Measurements from ENCODE around the gene LAMA2.

The LAMA2 gene

DNA sequence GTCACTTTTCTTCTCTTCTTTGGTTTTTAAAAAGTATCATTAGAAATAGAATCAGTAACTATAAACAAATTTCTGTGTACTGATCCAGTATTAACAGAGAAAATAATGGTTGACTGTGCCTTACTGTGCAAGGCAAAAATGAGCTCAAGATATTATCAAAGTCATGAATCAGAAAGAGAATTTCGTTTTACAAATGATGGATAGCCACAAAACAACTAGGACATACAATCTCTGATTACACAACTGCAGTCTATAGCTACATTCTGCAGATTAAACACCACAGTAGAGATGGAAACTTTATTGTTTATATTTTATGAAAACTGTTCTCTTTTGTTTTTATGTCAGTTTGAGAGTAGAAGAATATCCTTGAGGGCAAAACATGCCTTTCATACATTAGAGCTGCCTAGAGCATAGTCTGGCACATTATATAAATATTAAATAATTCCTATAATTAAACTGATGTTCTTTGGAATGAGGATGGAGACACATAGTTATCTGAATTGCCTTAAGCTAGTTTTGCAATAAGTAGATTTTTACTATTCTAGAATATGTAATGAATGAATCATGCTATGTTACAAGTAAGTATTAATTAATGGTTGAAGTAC is 333.1 kb downstream of the LAMA2 start:
- DNase-seq (ENCODE audit: low spot score): no peak

GRCh38 chr6:129217701-129218100 is 334.8 kb downstream of the LAMA2 start:
- DNase-seq (ENCODE audit: low spot score): no peak

- no peak for DNase-seq (ENCODE audit: low spot score)
Observed at GRCh38 chr6:129233458-129234134, 350.7 kb downstream of the LAMA2 start.

- no peak for DNase-seq (ENCODE audit: low spot score)
Observed at GRCh38 chr6:129235167-129236000, 352.4 kb downstream of the LAMA2 start.

DNA sequence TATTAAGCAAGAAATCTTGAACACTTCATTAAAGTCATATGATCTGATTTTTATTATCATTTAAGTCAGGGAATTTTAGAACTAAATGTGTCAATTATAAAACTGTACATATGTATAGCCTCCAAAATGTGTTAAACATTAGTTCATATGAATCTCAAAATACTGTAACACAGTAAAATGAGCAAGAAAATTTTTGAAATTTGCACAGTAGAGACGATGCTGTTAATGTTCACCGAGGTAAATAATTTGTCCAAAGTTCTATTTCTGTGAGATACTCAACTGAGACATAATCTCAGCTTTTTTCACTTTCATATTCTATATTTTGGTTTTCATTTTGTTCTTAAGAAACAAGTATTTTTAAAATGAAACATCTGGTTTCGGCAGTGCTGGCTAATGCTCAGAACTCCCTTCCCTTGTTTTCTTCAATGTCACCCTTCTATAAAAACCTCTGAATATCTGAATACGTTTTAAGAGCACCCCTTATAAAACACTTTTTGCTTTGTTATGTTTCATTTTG is 353.1 kb downstream of the LAMA2 start:
- no peak for DNase-seq (ENCODE audit: low spot score)

DNA sequence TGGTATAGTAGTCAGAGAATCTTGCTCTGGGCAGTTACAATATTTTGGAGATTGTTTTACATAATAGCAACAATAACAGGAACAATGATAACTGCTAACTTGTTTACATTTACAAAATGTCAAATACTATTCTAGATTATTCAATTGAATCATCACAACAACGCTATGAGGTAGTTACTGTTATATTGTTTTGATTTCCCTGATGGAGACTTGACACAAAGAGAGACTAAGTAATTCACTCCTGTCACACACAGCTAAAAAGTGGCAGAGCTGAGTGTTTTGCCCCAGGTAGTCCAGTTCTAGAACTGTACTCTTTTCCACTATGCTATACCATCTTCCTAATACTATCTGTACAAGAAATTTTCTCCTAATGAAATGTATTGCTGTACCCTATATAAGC is 356.1 kb downstream of the LAMA2 start:
- no peak for DNase-seq (ENCODE audit: low spot score)

GRCh38 chr6:129239825-129240491 is 357.0 kb downstream of the LAMA2 start:
- no peak for DNase-seq (ENCODE audit: low spot score)

- no peak for DNase-seq (ENCODE audit: low spot score)
Observed at GRCh38 chr6:129240492-129240853, 357.5 kb downstream of the LAMA2 start.

GRCh38 chr6:129242546-129242945 is 359.6 kb downstream of the LAMA2 start:
- DNase-seq (ENCODE audit: low spot score): no peak

DNA sequence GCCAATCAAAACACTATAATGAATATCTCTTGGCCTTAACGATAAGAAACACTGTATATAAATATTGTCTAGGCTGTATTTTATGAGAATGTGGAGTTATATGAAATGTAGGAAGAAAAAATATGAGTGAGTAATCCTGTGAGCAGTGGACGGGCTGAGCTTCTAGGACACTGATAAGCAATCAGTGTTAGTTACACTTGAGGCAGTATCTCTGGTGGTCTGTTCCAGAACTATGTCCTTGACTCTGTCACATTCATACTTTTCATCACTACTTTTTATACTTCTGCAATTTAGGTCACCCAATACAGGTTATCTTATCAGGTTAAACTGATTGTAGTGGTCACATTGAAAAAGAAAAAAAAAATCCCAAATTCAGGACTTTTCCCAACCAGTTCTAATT is 360.4 kb downstream of the LAMA2 start:
- DNase-seq (ENCODE audit: low spot score): no peak

DNA sequence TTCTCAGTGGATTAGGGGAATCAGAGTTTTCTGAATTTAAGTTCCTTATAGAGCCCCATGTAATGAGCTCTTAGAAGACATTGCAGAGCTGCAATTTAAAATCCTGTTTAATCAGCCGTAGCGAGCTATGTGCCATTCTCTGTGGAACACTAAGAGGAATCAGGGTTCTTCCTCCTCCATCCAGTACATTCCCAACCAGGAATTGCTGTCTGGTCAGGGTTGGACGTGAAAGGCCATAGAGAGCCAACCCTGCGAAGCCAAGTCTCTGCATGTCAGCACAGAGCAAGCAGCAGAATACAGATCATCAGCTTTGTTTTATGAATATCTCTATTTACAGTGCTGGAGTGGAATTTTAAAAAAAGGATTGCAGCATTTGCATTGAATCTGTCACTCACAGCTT is 366.0 kb downstream of the LAMA2 start:
- no peak for DNase-seq (ENCODE audit: low spot score)

DNA sequence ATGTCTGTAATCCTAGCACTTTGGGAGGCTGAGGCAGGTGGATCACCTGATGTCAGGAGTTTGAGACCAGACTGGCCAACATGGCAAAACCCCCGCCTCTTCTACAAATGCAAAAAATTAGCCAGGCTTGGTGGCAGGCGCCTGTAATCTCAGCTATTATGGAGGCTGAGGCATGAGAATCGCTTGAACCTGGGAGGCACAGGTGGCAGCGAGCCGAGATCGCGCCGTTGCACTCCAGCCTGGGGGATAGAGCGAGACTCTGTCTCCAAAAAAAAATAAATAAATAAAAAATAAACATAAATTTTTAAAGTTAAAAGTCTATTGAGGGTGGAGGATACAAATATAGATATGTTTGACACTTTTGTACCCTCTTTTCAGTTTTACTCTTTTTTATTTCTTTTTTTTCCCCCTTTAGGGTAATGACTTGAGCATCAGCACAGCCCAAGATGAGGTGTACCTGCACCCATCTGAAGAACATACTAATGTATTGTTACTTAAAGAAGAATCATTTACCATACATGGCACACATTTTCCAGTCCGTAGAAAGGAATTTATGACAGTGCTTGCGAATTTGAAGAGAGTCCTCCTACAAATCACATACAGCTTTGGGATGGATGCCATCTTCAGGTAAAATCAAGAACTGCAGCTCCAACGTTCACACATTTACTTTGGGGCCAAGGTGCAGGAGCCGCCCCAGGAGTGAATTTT is 368.9 kb downstream of the LAMA2 start:
- peak; percentile 30 for DNase-seq (ENCODE audit: low spot score)

GRCh38 chr6:129252377-129253071 is 369.6 kb downstream of the LAMA2 start:
- no peak for DNase-seq (ENCODE audit: low spot score)

DNA sequence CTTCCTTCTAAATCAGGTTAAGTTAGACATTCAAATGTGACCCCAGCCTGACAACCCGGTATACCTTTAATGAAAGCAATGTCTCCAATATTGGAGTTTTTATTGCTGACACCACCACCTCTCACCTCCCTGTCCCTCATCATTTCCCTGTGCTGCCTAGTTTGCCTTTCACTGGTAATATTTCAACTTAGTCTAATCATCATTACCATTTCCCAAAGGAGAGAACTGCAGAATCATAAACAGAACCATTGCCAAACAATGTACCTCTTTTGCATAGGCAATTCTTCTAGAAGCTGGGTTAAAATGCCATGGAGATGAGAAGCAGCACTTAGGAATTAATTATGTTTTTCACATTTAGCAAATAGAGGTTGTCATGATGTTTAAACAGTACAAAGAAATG is 370.3 kb downstream of the LAMA2 start:
- DNase-seq (ENCODE audit: low spot score): no peak

DNA sequence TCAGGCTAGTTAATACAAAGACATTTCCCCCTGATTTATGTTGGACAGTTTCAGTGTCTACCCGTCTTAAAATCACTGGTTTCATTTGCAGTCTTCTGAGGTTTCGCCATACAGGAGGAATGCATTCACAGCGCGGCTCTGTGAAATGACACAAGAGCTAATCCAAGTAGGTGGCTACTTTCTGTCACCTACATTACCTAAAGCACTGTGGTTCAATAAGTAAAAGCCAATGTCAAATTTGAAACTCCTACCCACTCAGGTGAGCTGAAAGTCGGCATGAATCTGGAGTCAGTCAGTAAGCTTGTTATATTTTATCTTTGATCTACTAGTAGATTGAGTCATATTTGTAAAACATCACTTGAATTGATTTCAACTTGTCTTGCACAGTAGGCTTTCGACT is 370.8 kb downstream of the LAMA2 start:
- DNase-seq (ENCODE audit: low spot score): no peak

DNA sequence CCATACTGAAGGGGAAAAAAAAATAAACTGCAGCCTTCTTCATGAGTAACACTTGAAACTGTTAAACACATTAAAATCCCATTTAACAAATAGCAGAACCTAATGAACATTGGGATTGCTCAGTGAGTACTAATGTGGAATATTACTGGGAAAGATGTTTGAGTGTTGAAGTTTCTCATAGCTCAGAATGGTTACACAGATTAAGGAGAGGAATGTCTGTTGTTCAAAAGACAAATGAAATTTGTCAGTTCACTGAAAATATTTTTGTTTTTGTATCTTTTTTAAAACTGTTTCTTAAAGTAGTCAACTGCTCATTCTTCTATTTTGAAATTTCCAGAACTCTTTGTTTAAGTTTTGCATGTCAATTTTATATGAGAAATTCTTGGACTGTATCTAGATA is 374.3 kb downstream of the LAMA2 start:
- no peak for DNase-seq (ENCODE audit: low spot score)

DNA sequence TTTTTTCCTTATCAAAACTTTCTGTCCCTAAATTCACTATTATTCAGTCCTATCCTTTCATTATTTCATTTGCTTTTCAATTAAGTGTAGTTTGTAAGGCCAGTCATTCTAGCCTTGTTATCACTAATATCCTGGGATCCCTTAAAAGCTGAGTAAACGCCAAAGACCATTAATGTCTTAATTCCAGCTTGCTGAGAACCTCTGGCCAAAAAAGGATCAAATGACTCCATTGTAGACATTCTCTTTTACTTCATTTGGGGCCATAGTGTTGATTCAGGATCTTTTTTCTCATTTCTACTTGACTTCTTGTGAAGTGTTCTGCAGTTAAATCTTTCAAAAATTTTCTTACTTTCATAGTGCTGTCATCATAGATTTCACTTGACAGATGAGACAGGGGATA is 379.7 kb downstream of the LAMA2 start:
- DNase-seq (ENCODE audit: low spot score): no peak

- no peak for DNase-seq (ENCODE audit: low spot score)
Observed at GRCh38 chr6:129263176-129263575, 380.2 kb downstream of the LAMA2 start.

GRCh38 chr6:129264480-129265045 is 381.6 kb downstream of the LAMA2 start:
- DNase-seq (ENCODE audit: low spot score): no peak

DNA sequence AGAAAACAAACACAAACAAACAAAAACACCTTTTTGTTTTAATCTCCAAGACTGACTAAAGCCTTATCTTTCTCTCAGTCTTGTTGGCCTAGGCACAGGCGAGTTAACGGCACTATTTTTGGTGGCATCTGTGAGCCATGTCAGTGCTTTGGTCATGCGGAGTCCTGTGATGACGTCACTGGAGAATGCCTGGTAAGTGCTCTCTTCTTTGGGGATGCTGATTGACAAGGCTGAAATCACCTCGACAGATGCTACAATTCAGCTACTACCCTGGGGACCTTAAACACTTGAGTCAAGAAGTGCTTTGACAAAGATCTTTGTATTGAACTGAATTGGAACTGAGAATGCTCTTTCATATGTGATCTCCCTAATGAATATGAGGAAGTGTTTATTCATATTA is 384.1 kb downstream of the LAMA2 start:
- no peak for DNase-seq (ENCODE audit: low spot score)

DNA sequence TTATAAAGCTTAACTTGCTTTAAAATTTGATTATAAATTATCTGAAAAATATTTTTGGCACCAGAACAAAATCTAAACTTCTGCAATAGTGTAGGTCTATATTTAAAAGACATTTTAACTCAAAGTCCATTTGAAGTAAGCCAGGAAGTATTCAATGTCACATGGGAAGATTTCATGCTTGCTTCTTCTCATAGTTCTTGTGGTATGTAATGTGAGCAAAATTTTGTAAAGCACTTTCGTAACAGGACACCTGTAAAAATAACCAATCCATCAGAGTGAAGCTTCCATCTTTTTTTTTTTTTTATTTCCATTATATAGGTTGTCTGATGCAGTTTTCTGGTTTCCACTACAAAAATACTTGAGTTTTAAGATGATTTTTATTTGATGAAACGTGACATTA is 386.1 kb downstream of the LAMA2 start:
- no peak for DNase-seq (ENCODE audit: low spot score)

All from HuH-7 (cell line).